IMR-90 (cell line): ENCODE measurements around the gene ELP2. TPM values are rescaled to one million over a fixed set of nuclear protein-coding genes. Genes with fewer than 3 reads are reported as not detected.
A peak's percentile ranks its signal among the peaks of the same experiment; 100 is the strongest.
"Not testable (repeated sequence)": the region's sequence is repeated elsewhere in the genome, so short reads cannot be mapped to it uniquely, and the experiment has no call there.

ENCODE experiments used
- ATAC-seq: fragments of 200-7000 bp; cut with Tn5 transposase; 2 replicates; pipeline ENCODE4 v1.9.1; 2020; ENCODE audit warnings: low read depth, mild to moderate bottlenecking, moderate library complexity
- BruUV-seq: library from RNA; stranded (reverse); fragments of 400-500 nt; replicated peaks from 2 replicates; lab custom pipeline; 2021; lab: Mats Ljungman, UMichigan
- CTCF ChIA-PET: fragments of 300-600 bp; formaldehyde crosslinking; extraction: SDS; loops from one replicate; lab custom pipeline; 2021; ENCODE audit warnings: antibody characterized with exemption; lab: Yijun Ruan, JAX
- POLR2A ChIA-PET: fragments of 300-600 bp; sonication (Branson Sonifier 250); formaldehyde crosslinking; loops from one replicate; lab custom pipeline; 2022; ENCODE audit warnings: antibody characterized with exemption; ENCODE audit not compliant: unreplicated experiment; lab: Charles Lee
- DNase-seq: peaks from one replicate; pipeline ENCODE4 v3.0.0; 2013
- H2AFZ ChIP-seq: replicated peaks from 2 replicates; pipeline ENCODE3; 2013; ENCODE audit warnings: low read length, mild to moderate bottlenecking; ENCODE audit not compliant: poor library complexity
- H2AK5ac ChIP-seq: 2 replicates; pipeline ENCODE4 v1.6.1; 2013; ENCODE audit warnings: low read depth, low read length, inconsistent platforms
- H2AK9ac ChIP-seq: replicated peaks from 2 replicates; pipeline ENCODE3; 2013; ENCODE audit warnings: mild to moderate bottlenecking, low read depth, low read length, moderate library complexity; ENCODE audit not compliant: poor library complexity
- H2BK120ac ChIP-seq: 2 replicates; pipeline ENCODE4 v1.6.1; 2013; ENCODE audit warnings: low read depth, low read length, inconsistent platforms
- H2BK15ac ChIP-seq: 3 replicates; pipeline ENCODE4 v1.6.1; 2013; ENCODE audit warnings: low read depth, low read length, inconsistent platforms
- H2BK20ac ChIP-seq: 2 replicates; pipeline ENCODE4 v1.6.1; 2013; ENCODE audit warnings: low read depth, mild to moderate bottlenecking, inconsistent platforms, low read length, moderate library complexity
- H2BK5ac ChIP-seq: 2 replicates; pipeline ENCODE4 v1.6.1; 2013; ENCODE audit warnings: mild to moderate bottlenecking, low read depth, low read length, inconsistent platforms; ENCODE audit not compliant: poor library complexity, severe bottlenecking
- H3K14ac ChIP-seq: replicated peaks from 2 replicates; pipeline ENCODE4 v1.6.1; 2013; ENCODE audit warnings: low read depth, low read length, inconsistent platforms
- H3K18ac ChIP-seq: 2 replicates; pipeline ENCODE4 v1.6.1; 2013; ENCODE audit warnings: low read depth, low read length, control low read depth
- H3K23ac ChIP-seq: 2 replicates; pipeline ENCODE4 v1.6.1; 2013; ENCODE audit warnings: low read depth, low read length, inconsistent platforms
- H3K27ac ChIP-seq: 2 replicates; pipeline ENCODE4 v1.5.1; 2013; ENCODE audit warnings: mild to moderate bottlenecking, control low read depth, low read length; ENCODE audit not compliant: insufficient read depth
- H3K27me3 ChIP-seq: 2 replicates; pipeline ENCODE4 v1.6.1; 2013; ENCODE audit warnings: low read length; ENCODE audit not compliant: control insufficient read depth, insufficient read depth
- H3K36me3 ChIP-seq: 2 replicates; pipeline ENCODE4 v1.6.1; 2013; ENCODE audit warnings: low read length, mixed read lengths; ENCODE audit not compliant: control insufficient read depth, insufficient read depth
- H3K4ac ChIP-seq: 2 replicates; pipeline ENCODE4 v1.6.1; 2013; ENCODE audit warnings: low read depth, low read length, inconsistent platforms
- H3K4me1 ChIP-seq: 2 replicates; pipeline ENCODE4 v1.6.1; 2013; ENCODE audit warnings: low read length, mixed read lengths; ENCODE audit not compliant: control insufficient read depth, insufficient read depth
- H3K4me2 ChIP-seq: 2 replicates; pipeline ENCODE4 v1.6.1; 2013; ENCODE audit warnings: low read depth, mild to moderate bottlenecking, control low read depth, low read length, moderate library complexity
- H3K4me3 ChIP-seq: 2 replicates; pipeline ENCODE4 v1.5.1; 2013; ENCODE audit warnings: low read depth, mild to moderate bottlenecking, control low read depth, low read length, moderate library complexity; ENCODE audit not compliant: insufficient read depth
- H3K56ac ChIP-seq: 2 replicates; pipeline ENCODE4 v1.6.1; 2013; ENCODE audit warnings: low read length, inconsistent platforms; ENCODE audit not compliant: insufficient read depth; ENCODE audit errors: extremely low read depth
- H3K79me1 ChIP-seq, 2 experiments: 2 replicates each; pipeline ENCODE4 v1.6.1; 2013; ENCODE audit warnings: low read length in 2 of 2, inconsistent platforms in 1 of 2, low read depth in 1 of 2
- H3K9ac ChIP-seq: 2 replicates; pipeline ENCODE4 v1.6.1; 2013; ENCODE audit warnings: low read depth, low read length, control low read depth
- H3K9me1 ChIP-seq: 2 replicates; pipeline ENCODE4 v1.6.1; 2013; ENCODE audit warnings: low read length, inconsistent platforms; ENCODE audit not compliant: insufficient read depth
- H3K9me3 ChIP-seq: 2 replicates; pipeline ENCODE4 v1.6.1; 2013; ENCODE audit warnings: low read length; ENCODE audit not compliant: control insufficient read depth, insufficient read depth
- H4K20me1 ChIP-seq: 2 replicates; pipeline ENCODE4 v1.6.1; 2013; ENCODE audit warnings: low read length, inconsistent platforms; ENCODE audit not compliant: insufficient read depth
- H4K5ac ChIP-seq: 2 replicates; pipeline ENCODE4 v1.6.1; 2013; ENCODE audit warnings: mild to moderate bottlenecking, low read depth, low read length, control low read depth
- H4K8ac ChIP-seq, 2 experiments: 2 replicates each; pipeline ENCODE4 v1.6.1; 2013; ENCODE audit warnings: low read depth in 2 of 2, low read length in 2 of 2, control low read depth in 1 of 2, inconsistent platforms in 1 of 2
- H4K91ac ChIP-seq: 2 replicates; pipeline ENCODE4 v1.6.1; 2013; ENCODE audit warnings: low read depth, low read length, inconsistent platforms; ENCODE audit not compliant: insufficient read depth
- BHLHE40 ChIP-seq: fragments of 150-350 bp; IDR thresholded peaks from 2 replicates; pipeline ENCODE4 v1.6.1; 2016; ENCODE audit warnings: mild to moderate bottlenecking, low read depth, low read length
- CEBPB ChIP-seq: IDR thresholded peaks from 2 replicates; pipeline ENCODE4 v1.6.1; 2012; ENCODE audit warnings: low read depth, low read length, improper control_type of control experiment
- CHD1 ChIP-seq: IDR thresholded peaks from 2 replicates; pipeline ENCODE4 v1.6.1; 2012; ENCODE audit warnings: low read depth, low read length, improper control_type of control experiment
- MXI1 ChIP-seq: IDR thresholded peaks from 2 replicates; pipeline ENCODE4 v1.6.1; 2012; ENCODE audit warnings: low read depth, mild to moderate bottlenecking, low read length, moderate library complexity, borderline replicate concordance
- RCOR1 ChIP-seq: IDR thresholded peaks from 2 replicates; pipeline ENCODE4 v1.6.1; 2012; ENCODE audit warnings: mild to moderate bottlenecking, low read length, improper control_type of control experiment; ENCODE audit not compliant: insufficient replicate concordance
- RFX5 ChIP-seq: IDR thresholded peaks from 2 replicates; pipeline ENCODE4 v1.8.0; 2012; ENCODE audit warnings: low read depth, mild to moderate bottlenecking, low read length, moderate library complexity
- WGBS, 2 experiments: methylation state at CpG; one replicate each; pipeline versions ENCODE4 v1.1.5 to v1.1.7; 2013; ENCODE audit warnings: missing lambda C conversion rate in 2 of 2; ENCODE audit not compliant: insufficient read length in 1 of 2; ENCODE audit errors: extremely low coverage in 2 of 2; 5-methylcytosine and 5-hydroxymethylcytosine counted together
- dilution Hi-C: fragments of 300-500 bp; cut with HindIII; formaldehyde crosslinking; loops from one replicate; pipeline ENCODE4 v1.14.3; 2018; ENCODE audit warnings: low sequenced_read_pairs; ENCODE audit not compliant: unreplicated experiment
- in situ Hi-C: fragments of 300-500 bp; cut with MboI; formaldehyde crosslinking; loops from 3 replicates; pipeline ENCODE4 v1.14.3; 2019; ENCODE audit warnings: low sequenced_read_pairs, inconsistent platforms, mixed read lengths
- intact Hi-C: fragments of 100-400 bp; cut with micrococcal nuclease; formaldehyde crosslinking; loops from 2 replicates; pipeline ENCODE4 v1.10.0; 2022
- polyA plus RNA-seq, 3 experiments: library from polyadenylated mRNA; depleted of rRNA; stranded (reverse); fragments of >200 nt; gene quantifications; 2 replicates each; pipeline ENCODE4 v1.2.3, GENCODE V29; 2012; ENCODE audit warnings: low replicate concordance in 1 of 3
- total RNA-seq: library from RNA; depleted of rRNA; stranded (reverse); fragments of >200 nt; gene quantifications from 2 replicates; pipeline ENCODE4 v1.2.3, GENCODE V29; 2012
- TF ChIP-seq, protein P1 (sequence below): conservative IDR thresholded peaks from 2 replicates; pipeline ENCODE4 v1.5.1; 2012; ENCODE audit warnings: mild to moderate bottlenecking, low read depth, low read length, improper control_type of control experiment

Gene ELP2
- total and polyA plus RNA-seq, 2 of the 4 experiments (the other 2 are of a cell fraction), result 48.1 to 161 TPM

DNA sequence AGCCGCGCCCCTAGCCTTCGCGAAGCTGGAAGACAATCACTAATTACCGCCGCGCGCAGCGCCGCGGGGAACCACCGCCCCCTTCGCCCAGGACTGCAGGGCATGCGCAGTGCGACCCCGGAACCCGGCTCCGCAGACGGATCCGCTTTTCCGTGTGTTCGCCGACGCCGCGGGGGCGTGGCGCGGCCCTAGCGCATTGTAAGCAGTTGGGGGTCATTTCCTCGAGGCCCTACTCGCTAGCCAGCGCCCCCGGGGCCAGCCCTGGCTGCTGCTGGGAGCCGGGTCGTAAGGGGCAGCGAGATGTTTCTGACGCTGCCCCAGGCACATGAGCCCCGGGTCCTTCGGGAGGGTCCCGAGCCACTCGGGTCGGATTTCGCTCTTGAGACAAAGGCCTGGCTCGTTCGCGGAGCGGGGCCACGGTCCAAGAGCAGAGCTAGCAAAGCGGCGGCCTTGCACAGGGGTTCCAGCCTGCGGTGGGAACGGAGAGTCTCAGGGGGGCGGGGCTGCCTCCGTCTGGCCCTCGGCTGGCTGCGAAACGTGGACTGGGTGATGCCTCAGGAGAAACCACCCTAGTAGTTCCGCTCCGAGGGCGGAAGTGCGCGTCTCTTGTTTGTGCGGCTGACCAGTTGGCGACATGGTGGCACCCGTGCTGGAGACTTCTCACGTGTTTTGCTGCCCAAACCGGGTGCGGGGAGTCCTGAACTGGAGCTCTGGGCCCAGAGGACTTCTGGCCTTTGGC lies at the start of gene ELP2, which contains the start of gene SLC39A6 (continued):
- TF ChIP-seq, protein P1, sequence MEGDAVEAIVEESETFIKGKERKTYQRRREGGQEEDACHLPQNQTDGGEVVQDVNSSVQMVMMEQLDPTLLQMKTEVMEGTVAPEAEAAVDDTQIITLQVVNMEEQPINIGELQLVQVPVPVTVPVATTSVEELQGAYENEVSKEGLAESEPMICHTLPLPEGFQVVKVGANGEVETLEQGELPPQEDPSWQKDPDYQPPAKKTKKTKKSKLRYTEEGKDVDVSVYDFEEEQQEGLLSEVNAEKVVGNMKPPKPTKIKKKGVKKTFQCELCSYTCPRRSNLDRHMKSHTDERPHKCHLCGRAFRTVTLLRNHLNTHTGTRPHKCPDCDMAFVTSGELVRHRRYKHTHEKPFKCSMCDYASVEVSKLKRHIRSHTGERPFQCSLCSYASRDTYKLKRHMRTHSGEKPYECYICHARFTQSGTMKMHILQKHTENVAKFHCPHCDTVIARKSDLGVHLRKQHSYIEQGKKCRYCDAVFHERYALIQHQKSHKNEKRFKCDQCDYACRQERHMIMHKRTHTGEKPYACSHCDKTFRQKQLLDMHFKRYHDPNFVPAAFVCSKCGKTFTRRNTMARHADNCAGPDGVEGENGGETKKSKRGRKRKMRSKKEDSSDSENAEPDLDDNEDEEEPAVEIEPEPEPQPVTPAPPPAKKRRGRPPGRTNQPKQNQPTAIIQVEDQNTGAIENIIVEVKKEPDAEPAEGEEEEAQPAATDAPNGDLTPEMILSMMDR, result 0 out of 2 replicates have a peak, but pooled peaks have one; percentile 1
- TF ChIP-seq CHD1 (no peak), RCOR1 (peak; percentile 44), MXI1 (peak; percentile 95), CEBPB (no peak), BHLHE40 (peak; percentile 87), RFX5 (0 out of 2 replicates have a peak, but pooled peaks have one; percentile 39)

DNA sequence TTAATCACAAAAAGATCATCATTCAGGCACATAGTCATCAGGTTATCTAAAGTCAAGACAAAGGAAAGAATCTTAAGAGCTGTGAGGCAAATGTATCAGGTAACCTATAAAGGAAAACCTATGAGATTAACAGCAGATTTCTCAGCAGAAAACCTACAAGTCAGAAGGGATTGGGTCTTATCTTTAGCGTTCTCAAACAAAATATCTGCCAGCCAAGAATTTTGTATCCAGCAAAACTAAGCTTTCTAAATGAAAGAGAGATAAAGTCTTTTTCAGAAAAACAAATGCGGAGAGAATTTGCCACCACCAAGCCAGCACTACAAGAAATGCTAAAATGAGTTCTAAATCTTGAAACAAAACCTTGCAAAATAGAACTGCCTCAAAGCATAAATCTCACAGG lies 48.6 kb upstream of the ELP2 start:
- H3K23ac ChIP-seq, H2BK120ac ChIP-seq, H3K27ac ChIP-seq, H3K18ac ChIP-seq, H4K5ac ChIP-seq, intact Hi-C loops, H3K56ac ChIP-seq, DNase-seq, H3K4me2 ChIP-seq, H3K4me3 ChIP-seq, H4K8ac ChIP-seq, ATAC-seq, BruUV-seq, H3K9ac ChIP-seq, H3K27me3 ChIP-seq, H3K4me1 ChIP-seq, H2BK15ac ChIP-seq, POLR2A ChIA-PET, H3K9me1 ChIP-seq, H4K20me1 ChIP-seq, H3K4ac ChIP-seq, H2AFZ ChIP-seq, H2BK20ac ChIP-seq, dilution Hi-C loops, H4K91ac ChIP-seq, H3K14ac ChIP-seq, H2AK9ac ChIP-seq, in situ Hi-C loops, H2AK5ac ChIP-seq, CTCF ChIA-PET, H3K36me3 ChIP-seq, H2BK5ac ChIP-seq, H3K9me3 ChIP-seq, H3K79me1 ChIP-seq: not testable (repeated sequence)
- WGBS, 2 experiments, result no CpG with 5 or more reads among the region's 2 CpGs
